ENCODE measurements around the gene BRSK2.

DNA sequence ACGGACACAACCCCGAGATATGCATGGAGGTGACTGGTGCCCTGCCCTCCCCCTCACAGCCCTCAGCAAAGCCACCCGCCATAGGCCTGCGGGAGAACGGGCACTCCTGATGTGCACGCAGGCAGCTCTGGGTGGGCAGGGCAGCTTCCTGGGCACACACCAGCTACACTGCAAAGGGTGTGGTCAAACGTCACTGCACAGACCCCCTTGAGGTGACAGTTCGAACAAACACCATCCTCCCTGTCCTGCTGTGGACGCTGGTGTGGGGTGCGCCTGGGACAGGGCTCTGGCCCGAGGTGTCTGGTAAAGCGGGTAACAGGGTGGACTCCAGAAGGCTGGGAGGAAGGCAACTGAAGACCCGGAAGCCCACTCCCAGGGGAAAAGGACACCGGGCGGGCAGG lies 118.8 kb downstream of the BRSK2 start:
- TF ChIP-seq ZNF140 (tag by site-specific recombination; IDR thresholded peaks at IDR 0.05): no peak
- TF ChIP-seq, protein P1, sequence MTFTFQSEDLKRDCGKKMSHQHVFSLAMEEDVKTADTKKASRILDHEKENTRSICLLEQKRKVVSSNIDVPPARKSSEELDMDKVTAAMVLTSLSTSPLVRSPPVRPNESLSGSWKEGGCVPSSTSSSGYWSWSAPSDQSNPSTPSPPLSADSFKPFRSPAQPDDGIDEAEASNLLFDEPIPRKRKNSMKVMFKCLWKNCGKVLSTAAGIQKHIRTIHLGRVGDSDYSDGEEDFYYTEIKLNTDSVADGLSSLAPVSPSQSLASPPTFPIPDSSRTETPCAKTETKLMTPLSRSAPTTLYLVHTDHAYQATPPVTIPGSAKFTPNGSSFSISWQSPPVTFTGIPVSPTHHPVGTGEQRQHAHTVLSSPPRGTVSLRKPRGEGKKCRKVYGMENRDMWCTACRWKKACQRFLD (tag by site-specific recombination; IDR thresholded peaks at IDR 0.05): no peak
- TF ChIP-seq, protein P2, sequence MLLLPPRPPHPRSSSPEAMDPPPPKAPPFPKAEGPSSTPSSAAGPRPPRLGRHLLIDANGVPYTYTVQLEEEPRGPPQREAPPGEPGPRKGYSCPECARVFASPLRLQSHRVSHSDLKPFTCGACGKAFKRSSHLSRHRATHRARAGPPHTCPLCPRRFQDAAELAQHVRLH (tag by site-specific recombination; IDR thresholded peaks at IDR 0.05): no peak

All from HEK293 (cell line).